ENCODE results near the gene IGF2. TPM values are rescaled to one million over a fixed set of nuclear protein-coding genes. Genes with fewer than 3 reads are reported as not detected.

Gene IGF2
- total RNA-seq = 100 to 1,000 TPM in 3 of 4 donors, 10 to 100 TPM in 1; 60.2 to 471 (median 119) TPM
- 10 to 100 TPM in 2 of 3 donors, 1 to 10 TPM in 1; 5.9 to 38.4 (median 14.6) TPM for polyA plus RNA-seq
- long read RNA-seq, donor 1, full-length matches to known transcripts = 3 of 5 reads
- long read RNA-seq, donor 1, partial matches to known transcripts = 2 of 5 reads
- long read RNA-seq, donor 1, other reads (novel, unspliced or antisense) = 0 of 5 reads
- long read RNA-seq, donor 2, full-length matches to known transcripts = 3 of 4 reads
- long read RNA-seq, donor 2, partial matches to known transcripts = 0 of 4 reads
- long read RNA-seq, donor 2, other reads (novel, unspliced or antisense) = 1 of 4 reads

- Histone ChIP-seq H3K9me3 (no peaks in the 10 kb centered on the region), H3K27me3 (ENCODE audit: insufficient read depth in 3 of 3, low read length in 2 of 3) (peaks cover 5 to 87% (median 29%) of the 10 kb centered on the region in 3 donors), H3K4me3 (peak within 1 kb of the TSS; percentile 55), H3K27ac (no peak within 1 kb of the TSS), H3K4me1 (peaks cover 4% of the 10 kb centered on the region), H3K36me3 (ENCODE audit: insufficient read depth in 1 of 2, low read depth in 1 of 2) (no peaks in the 10 kb centered on the region)
- 0 to 1% (median 0%) methylated on average over 5 to 62 of the region's 62 CpGs for WGBS, 3 donors
- no peak for TF ChIP-seq CTCF (IDR thresholded peaks at IDR 0.05)
- intact Hi-C loops (cut with DNase I) = no loop called here
- DNase-seq (peak; percentile 32 to 61), ATAC-seq (peak in 2 of 4 donors; percentile 8 to 34)
These were observed at the start of gene IGF2 for GRCh38 chr11:2139123-2139521. Gene IGF2, minus strand, starts transcription at chr11:2139389. Its CDS starts 3,866 bp downstream, at chr11:2135523.

GRCh38 chr11:2188745-2189144 lies 49.6 kb upstream of the IGF2 start:
- intact Hi-C loops (cut with DNase I) = loop anchor here in 1 of 2 donors (5.0 kb wide), 1 partner anchor 49 kb away; no protein-coding TSS in a partner anchor
- WGBS, 3 donors = 86 to 89% (median 87%) methylated on average over 19 of the region's 19 CpGs
- ATAC-seq = no peak
- Histone ChIP-seq H3K27ac (no peak overlapping the region), H3K9me3 (no peaks in the 10 kb centered on the region), H3K27me3 (ENCODE audit: insufficient read depth in 3 of 3, low read length in 2 of 3) (peaks cover 0 to 73% (median 16%) of the 10 kb centered on the region in 3 donors), H3K4me3 (no peak overlapping the region), H3K36me3 (ENCODE audit: insufficient read depth in 1 of 2, low read depth in 1 of 2) (no peaks in the 10 kb centered on the region), H3K4me1 (no peaks in the 10 kb centered on the region)
- TF ChIP-seq CTCF (IDR thresholded peaks at IDR 0.05) = no peak
- DNase-seq = no peak

- ATAC-seq (no peak), DNase-seq (no peak)
- Histone ChIP-seq H3K27me3 (ENCODE audit: insufficient read depth in 3 of 3, low read length in 2 of 3) (peaks cover 0 to 66% (median 16%) of the 10 kb centered on the region in 3 donors), H3K27ac (no peak overlapping the region), H3K4me3 (no peak overlapping the region), H3K36me3 (ENCODE audit: insufficient read depth in 1 of 2, low read depth in 1 of 2) (no peaks in the 10 kb centered on the region), H3K9me3 (no peaks in the 10 kb centered on the region), H3K4me1 (no peaks in the 10 kb centered on the region)
- intact Hi-C loops (cut with DNase I) = loop anchor here in 1 of 2 donors (5.0 kb wide), 1 partner anchor 50 kb away; no protein-coding TSS in a partner anchor
- no peak for TF ChIP-seq CTCF (IDR thresholded peaks at IDR 0.05)
- WGBS, 3 donors = 90 to 95% (median 94%) methylated on average over 7 of the region's 7 CpGs
These were observed 48.1 kb upstream of the IGF2 start for GRCh38 chr11:2187280-2187707.

GRCh38 chr11:2186669-2187279 lies 47.6 kb upstream of the IGF2 start:
- intact Hi-C loops (cut with DNase I) = loop anchor here in 1 of 2 donors (5.0 kb wide), 1 partner anchor 51 kb away; no protein-coding TSS in a partner anchor
- ATAC-seq = peak in 3 of 4 donors; percentile 37 to 50 (median 47)
- Histone ChIP-seq H3K27me3 (ENCODE audit: insufficient read depth in 3 of 3, low read length in 2 of 3) (peaks cover 0 to 66% (median 18%) of the 10 kb centered on the region in 3 donors), H3K36me3 (ENCODE audit: insufficient read depth in 1 of 2, low read depth in 1 of 2) (no peaks in the 10 kb centered on the region), H3K4me3 (no peak overlapping the region), H3K4me1 (no peaks in the 10 kb centered on the region), H3K9me3 (no peaks in the 10 kb centered on the region), H3K27ac (no peak overlapping the region)
- 29 to 37% (median 32%) methylated on average over 20 to 21 of the region's 21 CpGs for WGBS, 3 donors
- no peak for DNase-seq
- TF ChIP-seq CTCF (IDR thresholded peaks at IDR 0.05) = peak; percentile 32
